OCI-LY1 (cell line): ENCODE results near the gene FYB1.

Experiments
- EZH2 ChIP-seq: fragments of 200-600 bp; sonication (generic), shearing (Covaris generic); IDR thresholded peaks from 2 replicates; pipeline ENCODE4 v1.8.0; 2017; ENCODE audit warnings: borderline replicate concordance, mixed run types, mild to moderate bottlenecking, antibody characterized with exemption, low read length, moderate library complexity, mixed read lengths
- TF ChIP-seq, protein P1 (sequence below): fragments of 200-600 bp; sonication (generic), shearing (Covaris generic); IDR thresholded peaks from 2 replicates; pipeline ENCODE4 v1.5.1; 2017; ENCODE audit warnings: mild to moderate bottlenecking, antibody characterized with exemption, low read length, moderate library complexity, mixed read lengths

DNA sequence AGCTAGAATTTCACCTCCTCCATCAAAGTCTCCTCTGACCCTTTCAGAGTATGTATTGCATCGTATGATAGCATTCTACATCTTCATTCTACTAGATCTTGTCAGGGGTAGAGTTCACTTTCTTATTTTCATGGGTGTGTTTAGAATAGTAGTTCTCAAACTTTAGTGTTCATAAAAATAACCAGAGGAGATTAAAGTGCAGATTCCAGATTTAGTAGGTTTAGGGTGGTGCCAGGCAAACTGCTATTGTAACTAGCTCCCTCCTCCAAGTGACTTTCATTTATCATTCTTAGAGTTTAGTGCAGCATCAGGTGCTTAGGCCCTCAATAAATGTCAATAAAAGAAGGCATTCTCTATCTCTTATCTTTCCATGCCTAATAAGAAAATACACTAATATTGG is 7.2 kb upstream of the FYB1 start:
- TF ChIP-seq, protein P1, sequence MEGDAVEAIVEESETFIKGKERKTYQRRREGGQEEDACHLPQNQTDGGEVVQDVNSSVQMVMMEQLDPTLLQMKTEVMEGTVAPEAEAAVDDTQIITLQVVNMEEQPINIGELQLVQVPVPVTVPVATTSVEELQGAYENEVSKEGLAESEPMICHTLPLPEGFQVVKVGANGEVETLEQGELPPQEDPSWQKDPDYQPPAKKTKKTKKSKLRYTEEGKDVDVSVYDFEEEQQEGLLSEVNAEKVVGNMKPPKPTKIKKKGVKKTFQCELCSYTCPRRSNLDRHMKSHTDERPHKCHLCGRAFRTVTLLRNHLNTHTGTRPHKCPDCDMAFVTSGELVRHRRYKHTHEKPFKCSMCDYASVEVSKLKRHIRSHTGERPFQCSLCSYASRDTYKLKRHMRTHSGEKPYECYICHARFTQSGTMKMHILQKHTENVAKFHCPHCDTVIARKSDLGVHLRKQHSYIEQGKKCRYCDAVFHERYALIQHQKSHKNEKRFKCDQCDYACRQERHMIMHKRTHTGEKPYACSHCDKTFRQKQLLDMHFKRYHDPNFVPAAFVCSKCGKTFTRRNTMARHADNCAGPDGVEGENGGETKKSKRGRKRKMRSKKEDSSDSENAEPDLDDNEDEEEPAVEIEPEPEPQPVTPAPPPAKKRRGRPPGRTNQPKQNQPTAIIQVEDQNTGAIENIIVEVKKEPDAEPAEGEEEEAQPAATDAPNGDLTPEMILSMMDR, result no peak
- TF ChIP-seq EZH2, result no peak
